ENCODE data around the gene FCER1G.

- TF ChIP-seq, protein P1, sequence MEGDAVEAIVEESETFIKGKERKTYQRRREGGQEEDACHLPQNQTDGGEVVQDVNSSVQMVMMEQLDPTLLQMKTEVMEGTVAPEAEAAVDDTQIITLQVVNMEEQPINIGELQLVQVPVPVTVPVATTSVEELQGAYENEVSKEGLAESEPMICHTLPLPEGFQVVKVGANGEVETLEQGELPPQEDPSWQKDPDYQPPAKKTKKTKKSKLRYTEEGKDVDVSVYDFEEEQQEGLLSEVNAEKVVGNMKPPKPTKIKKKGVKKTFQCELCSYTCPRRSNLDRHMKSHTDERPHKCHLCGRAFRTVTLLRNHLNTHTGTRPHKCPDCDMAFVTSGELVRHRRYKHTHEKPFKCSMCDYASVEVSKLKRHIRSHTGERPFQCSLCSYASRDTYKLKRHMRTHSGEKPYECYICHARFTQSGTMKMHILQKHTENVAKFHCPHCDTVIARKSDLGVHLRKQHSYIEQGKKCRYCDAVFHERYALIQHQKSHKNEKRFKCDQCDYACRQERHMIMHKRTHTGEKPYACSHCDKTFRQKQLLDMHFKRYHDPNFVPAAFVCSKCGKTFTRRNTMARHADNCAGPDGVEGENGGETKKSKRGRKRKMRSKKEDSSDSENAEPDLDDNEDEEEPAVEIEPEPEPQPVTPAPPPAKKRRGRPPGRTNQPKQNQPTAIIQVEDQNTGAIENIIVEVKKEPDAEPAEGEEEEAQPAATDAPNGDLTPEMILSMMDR (IDR thresholded peaks at IDR 0.05), result no peak
- TF ChIP-seq POLR2A (IDR thresholded peaks at IDR 0.05), result no peak
- TF ChIP-seq POLR2AphosphoS5 (IDR thresholded peaks at IDR 0.05), result no peak
- no peak for TF ChIP-seq EP300 (IDR thresholded peaks at IDR 0.05)
Measured at GRCh38 chr1:161223805-161224694, 9.0 kb downstream of the FCER1G start.

Data from sigmoid colon (tissue), 4 donors.